ENCODE results near the gene OGFR. TPM values are rescaled to one million over a fixed set of nuclear protein-coding genes. Genes with fewer than 3 reads are reported as not detected.

The OGFR gene
- total RNA-seq, 1 donor from 2014 or later, result 96.5 TPM

GRCh38 chr20:62858058-62858830 lies 53.6 kb downstream of the OGFR start:
- H3K4me3 Mint-ChIP-seq (ENCODE audit: unreplicated experiment), result no peak overlapping the region
- H3K4me1 ChIP-seq (ENCODE audit: insufficient read depth, low read length), result peaks cover 10% of the 10 kb centered on the region
- peaks cover 20% of the 10 kb centered on the region for H3K79me2 ChIP-seq (ENCODE audit: insufficient read depth, low read length)
- peaks cover 12% of the 10 kb centered on the region for H3K36me3 Mint-ChIP-seq (ENCODE audit: low read depth, unreplicated experiment)
- H3K27me3 ChIP-seq (ENCODE audit: insufficient read depth, low read length), result no peaks in the 10 kb centered on the region
- H3K36me3 ChIP-seq (ENCODE audit: insufficient read depth, low read length), result peaks cover 8% of the 10 kb centered on the region
- H3K9me3 ChIP-seq (ENCODE audit: insufficient read depth, low read depth, low read length), result no peaks in the 10 kb centered on the region
- H3K4me1 Mint-ChIP-seq (ENCODE audit: low read depth, unreplicated experiment), result peaks cover 18% of the 10 kb centered on the region
- no peak overlapping the region for H3K4me2 ChIP-seq (ENCODE audit: low read length)
- peaks cover 44% of the 10 kb centered on the region for H4K20me1 ChIP-seq (ENCODE audit: insufficient read depth, low read length)
- H3K27me3 Mint-ChIP-seq (ENCODE audit: low read depth, unreplicated experiment), result no peaks in the 10 kb centered on the region
- H3K9ac ChIP-seq (ENCODE audit: low read length), result no peak overlapping the region
- H3K9me3 Mint-ChIP-seq (ENCODE audit: unreplicated experiment), result no peaks in the 10 kb centered on the region
- H3K27ac ChIP-seq (ENCODE audit: low read depth, low read length), result no peak overlapping the region
- H3K4me3 ChIP-seq (ENCODE audit: insufficient read depth, low read depth, low read length), result no peak overlapping the region
- H2AFZ ChIP-seq (ENCODE audit: low read depth, low read length), result no peak overlapping the region
- no peak for TF ChIP-seq EZH2 (IDR thresholded peaks at IDR 0.05; ENCODE audit: insufficient read depth, low read length)
- TF ChIP-seq CTCF (IDR thresholded peaks at IDR 0.05; ENCODE audit: insufficient read depth, low read depth, low read length), result no peak
- FAIRE-seq, result no peak
- H3K27ac Mint-ChIP-seq (ENCODE audit: unreplicated experiment), result no peak overlapping the region
- no peak for DNase-seq (ENCODE audit: low read depth)

- Histone ChIP-seq H3K27me3 (ENCODE audit: insufficient read depth, low read length) (no peaks in the 10 kb centered on the region), H4K20me1 (ENCODE audit: insufficient read depth, low read length) (peaks cover 35% of the 10 kb centered on the region), H3K27ac (ENCODE audit: low read depth, low read length) (no peak overlapping the region), H3K36me3 (ENCODE audit: insufficient read depth, low read length) (peaks cover 2% of the 10 kb centered on the region), H3K9me3 (ENCODE audit: insufficient read depth, low read depth, low read length) (no peaks in the 10 kb centered on the region), H3K79me2 (ENCODE audit: insufficient read depth, low read length) (peaks cover 20% of the 10 kb centered on the region), H3K4me2 (ENCODE audit: low read length) (peak overlapping the region; percentile 85), H2AFZ (ENCODE audit: low read depth, low read length) (no peak overlapping the region), H3K4me3 (ENCODE audit: insufficient read depth, low read depth, low read length) (peak overlapping the region; percentile 50), H3K4me1 (ENCODE audit: insufficient read depth, low read length) (peaks cover 10% of the 10 kb centered on the region), H3K9ac (ENCODE audit: low read length) (no peak overlapping the region)
- peak overlapping the region; percentile 85 for H3K4me3 Mint-ChIP-seq (ENCODE audit: unreplicated experiment)
- no peaks in the 10 kb centered on the region for H3K27me3 Mint-ChIP-seq (ENCODE audit: low read depth, unreplicated experiment)
- no peak for DNase-seq (ENCODE audit: low read depth)
- peak overlapping the region; percentile 15 for H3K27ac Mint-ChIP-seq (ENCODE audit: unreplicated experiment)
- no peak for FAIRE-seq
- no peaks in the 10 kb centered on the region for H3K9me3 Mint-ChIP-seq (ENCODE audit: unreplicated experiment)
- H3K4me1 Mint-ChIP-seq (ENCODE audit: low read depth, unreplicated experiment), result peaks cover 18% of the 10 kb centered on the region
- peaks cover 12% of the 10 kb centered on the region for H3K36me3 Mint-ChIP-seq (ENCODE audit: low read depth, unreplicated experiment)
- no peak for TF ChIP-seq CTCF (IDR thresholded peaks at IDR 0.05; ENCODE audit: insufficient read depth, low read depth, low read length)
- no peak for TF ChIP-seq EZH2 (IDR thresholded peaks at IDR 0.05; ENCODE audit: insufficient read depth, low read length)
Measured at GRCh38 chr20:62859721-62860120, 55.1 kb downstream of the OGFR start.

- peak overlapping the region; percentile 15 for H3K27ac Mint-ChIP-seq (ENCODE audit: unreplicated experiment)
- Histone ChIP-seq H3K4me3 (ENCODE audit: insufficient read depth, low read depth, low read length) (peak overlapping the region; percentile 50), H3K36me3 (ENCODE audit: insufficient read depth, low read length) (no peaks in the 10 kb centered on the region), H3K9me3 (ENCODE audit: insufficient read depth, low read depth, low read length) (no peaks in the 10 kb centered on the region), H3K4me1 (ENCODE audit: insufficient read depth, low read length) (peaks cover 10% of the 10 kb centered on the region), H3K4me2 (ENCODE audit: low read length) (peak overlapping the region; percentile 85), H3K27ac (ENCODE audit: low read depth, low read length) (no peak overlapping the region), H4K20me1 (ENCODE audit: insufficient read depth, low read length) (peaks cover 35% of the 10 kb centered on the region), H2AFZ (ENCODE audit: low read depth, low read length) (peak overlapping the region; percentile 7), H3K79me2 (ENCODE audit: insufficient read depth, low read length) (peaks cover 20% of the 10 kb centered on the region), H3K27me3 (ENCODE audit: insufficient read depth, low read length) (no peaks in the 10 kb centered on the region), H3K9ac (ENCODE audit: low read length) (peak overlapping the region; percentile 52)
- H3K36me3 Mint-ChIP-seq (ENCODE audit: low read depth, unreplicated experiment), result peaks cover 10% of the 10 kb centered on the region
- TF ChIP-seq EZH2 (IDR thresholded peaks at IDR 0.05; ENCODE audit: insufficient read depth, low read length) (no peak), CTCF (IDR thresholded peaks at IDR 0.05; ENCODE audit: insufficient read depth, low read depth, low read length) (no peak)
- H3K27me3 Mint-ChIP-seq (ENCODE audit: low read depth, unreplicated experiment), result no peaks in the 10 kb centered on the region
- H3K4me1 Mint-ChIP-seq (ENCODE audit: low read depth, unreplicated experiment), result peaks cover 18% of the 10 kb centered on the region
- peak overlapping the region; percentile 85 for H3K4me3 Mint-ChIP-seq (ENCODE audit: unreplicated experiment)
- FAIRE-seq (no peak), DNase-seq (ENCODE audit: low read depth) (peak; percentile 30)
- no peaks in the 10 kb centered on the region for H3K9me3 Mint-ChIP-seq (ENCODE audit: unreplicated experiment)
Measured at GRCh38 chr20:62860391-62860923, 55.8 kb downstream of the OGFR start.

Measured in astrocyte (in vitro differentiated cells and primary cell).